Gastroesophageal sphincter (tissue), 4 donors: ENCODE results near the gene TTC39B. TPM values are rescaled to one million over a fixed set of nuclear protein-coding genes. Genes with fewer than 3 reads are reported as not detected.
A peak's percentile ranks its signal among the peaks of the same experiment; 100 is the strongest.

ENCODE experiments used
- ATAC-seq: fragments of 150-250 bp; one replicate; pipeline ENCODE4 v1.9.1; 2016; ENCODE audit warnings: mild to moderate bottlenecking, moderate library complexity
- H3K27ac ChIP-seq, 4 donors: fragments of 200-600 bp; sonication (generic) in 3 of 4; 1 replicate in 3 of 4; 2 replicates in 1 of 4; pipeline ENCODE4 v1.5.1; 2016 to 2019
- H3K27me3 ChIP-seq: fragments of 200-600 bp; sonication (generic); one replicate; pipeline ENCODE4 v1.5.1; 2019
- H3K36me3 ChIP-seq, 2 donors: fragments of 200-600 bp; sonication (generic); one replicate each; pipeline ENCODE4 v1.5.1; 2019; ENCODE audit warnings: control low read depth in 1 of 2
- H3K4me1 ChIP-seq, 3 donors: fragments of 200-600 bp; sonication (generic); 1 replicate in 2 of 3; 2 replicates in 1 of 3; pipeline ENCODE4 v1.5.1; 2016 to 2019; ENCODE audit warnings: control low read depth in 2 of 3
- H3K4me3 ChIP-seq, 2 donors: fragments of 200-600 bp; sonication (generic); one replicate each; pipeline ENCODE4 v1.5.1; 2019; ENCODE audit warnings: mild to moderate bottlenecking in 1 of 2, moderate library complexity in 1 of 2
- H3K9me3 ChIP-seq, 3 donors: fragments of 200-600 bp; sonication (generic); one replicate each; pipeline ENCODE4 v1.5.1; 2017 to 2019; ENCODE audit warnings: control low read depth in 2 of 3
- CTCF ChIP-seq, 4 experiments: fragments of 200-600 bp in 2 of 4; fragments of 450-650 bp in 2 of 4; sonication (generic) in 1 of 4; IDR thresholded peaks; one replicate each; pipeline ENCODE4 v1.5.1; 2017 to 2019; ENCODE audit warnings: antibody characterized with exemption in 4 of 4, mild to moderate bottlenecking in 2 of 4, moderate library complexity in 2 of 4
- EP300 ChIP-seq: sonication (generic); formaldehyde crosslinking; IDR thresholded peaks from one replicate; pipeline ENCODE4 v1.6.1; 2017; ENCODE audit warnings: antibody characterized with exemption, mild to moderate bottlenecking
- POLR2A ChIP-seq, 2 donors: fragments of 450-650 bp; IDR thresholded peaks; one replicate each; pipeline ENCODE4 v1.6.1; 2017; ENCODE audit warnings: antibody characterized with exemption in 2 of 2, mild to moderate bottlenecking in 2 of 2, moderate library complexity in 1 of 2
- POLR2AphosphoS5 ChIP-seq: sonication (generic); formaldehyde crosslinking; IDR thresholded peaks from one replicate; pipeline ENCODE4 v1.6.1; 2017; ENCODE audit warnings: antibody characterized with exemption
- WGBS, 2 donors: methylation state at CpG; one replicate each; pipeline ENCODE4 v1.1.5; 2018; ENCODE audit warnings: low coverage in 1 of 2; 5-methylcytosine and 5-hydroxymethylcytosine counted together
- total RNA-seq, 4 donors: library from RNA; depleted of rRNA; stranded (reverse); fragments of >200 nt; gene quantifications; one replicate each; pipeline ENCODE4 v1.1.0, GENCODE V29; 2016

Gene TTC39B
- total RNA-seq, 4 donors from 2014 or later, result 9.0 to 15.4 (median 11.8) TPM

GRCh38 chr9:15244001-15244441 is 63.0 kb downstream of the TTC39B start:
- Histone ChIP-seq H3K36me3 (no peaks in the 10 kb centered on the region), H3K4me1 (peaks cover 0 to 27% (median 7%) of the 10 kb centered on the region in 3 donors), H3K4me3 (no peak overlapping the region), H3K27me3 (no peaks in the 10 kb centered on the region), H3K27ac (no peak overlapping the region), H3K9me3 (no peaks in the 10 kb centered on the region)
- WGBS, 2 donors, result 74 to 83% methylated on average over 1 to 4 of the region's 4 CpGs
- TF ChIP-seq CTCF (IDR thresholded peaks at IDR 0.05) (no peak), POLR2AphosphoS5 (no peak), POLR2A (IDR thresholded peaks at IDR 0.05) (no peak), EP300 (no peak)
- no peak for ATAC-seq

- Histone ChIP-seq H3K9me3 (peaks cover 0 to under 1% (median 0%) of the 10 kb centered on the region in 3 donors), H3K4me3 (no peak overlapping the region), H3K27ac (no peak overlapping the region), H3K4me1 (peaks cover 0 to 17% (median 4%) of the 10 kb centered on the region in 3 donors), H3K36me3 (no peaks in the 10 kb centered on the region), H3K27me3 (no peaks in the 10 kb centered on the region)
- peak; percentile 22 for ATAC-seq
- TF ChIP-seq POLR2AphosphoS5 (no peak), CTCF (IDR thresholded peaks at IDR 0.05) (no peak), EP300 (no peak), POLR2A (IDR thresholded peaks at IDR 0.05) (no peak)
- WGBS, 2 donors, result 100% methylated on average over 1 of the region's 1 CpG
Measured at GRCh38 chr9:15243081-15243480, 63.9 kb downstream of the TTC39B start.

DNA sequence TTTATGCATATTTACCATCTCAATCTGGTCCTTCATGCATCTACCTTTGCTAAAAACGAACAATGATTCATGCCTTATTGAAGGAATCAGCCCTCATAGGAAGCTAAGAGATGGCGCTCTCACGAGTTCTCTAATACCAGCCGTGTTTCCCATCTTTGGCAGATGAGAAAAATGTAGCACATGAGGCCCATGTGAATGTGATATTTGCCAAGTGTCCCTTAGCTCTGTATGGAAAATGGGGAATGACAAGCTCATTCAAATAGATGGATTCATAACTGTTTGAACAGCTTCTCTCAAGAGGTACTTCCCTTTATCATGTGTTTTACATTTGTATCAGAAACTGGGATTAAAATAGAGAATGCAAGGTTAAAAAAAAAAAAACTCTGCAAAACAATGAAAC is 66.1 kb downstream of the TTC39B start:
- no peak for ATAC-seq

GRCh38 chr9:15239816-15240215 is 67.2 kb downstream of the TTC39B start:
- no peaks in the 10 kb centered on the region for H3K27me3 ChIP-seq
- peak overlapping the region; percentile 13 to 46 (median 25) for H3K27ac ChIP-seq
- peaks cover 0 to 2% (median 0%) of the 10 kb centered on the region in 3 donors for H3K9me3 ChIP-seq
- ATAC-seq, result peak; percentile 78
- H3K4me3 ChIP-seq, result no peak overlapping the region
- H3K36me3 ChIP-seq, result no peaks in the 10 kb centered on the region
- WGBS, 2 donors, result 58 to 75% methylated on average over 2 of the region's 2 CpGs
- peaks cover 0 to 15% (median 4%) of the 10 kb centered on the region in 3 donors for H3K4me1 ChIP-seq
- TF ChIP-seq CTCF (IDR thresholded peaks at IDR 0.05) (no peak), POLR2AphosphoS5 (no peak), POLR2A (IDR thresholded peaks at IDR 0.05) (no peak), EP300 (no peak)

More for the DNA sequence above, 66.1 kb downstream of the TTC39B start:
- Histone ChIP-seq H3K4me3 (no peak overlapping the region), H3K4me1 (peaks cover 0 to 15% (median 4%) of the 10 kb centered on the region in 3 donors), H3K9me3 (peaks cover 0 to 2% (median 0%) of the 10 kb centered on the region in 3 donors), H3K27ac (no peak overlapping the region), H3K36me3 (no peaks in the 10 kb centered on the region), H3K27me3 (no peaks in the 10 kb centered on the region)
- no peak for TF ChIP-seq POLR2A (IDR thresholded peaks at IDR 0.05)
- TF ChIP-seq EP300, result no peak
- no peak for TF ChIP-seq POLR2AphosphoS5
- no peak for TF ChIP-seq CTCF (IDR thresholded peaks at IDR 0.05)
- 87 to 91% methylated on average over 4 of the region's 4 CpGs for WGBS, 2 donors

- ATAC-seq, result no peak
- TF ChIP-seq EP300 (no peak), POLR2AphosphoS5 (no peak), CTCF (IDR thresholded peaks at IDR 0.05) (no peak), POLR2A (IDR thresholded peaks at IDR 0.05) (no peak)
- 89 to 94% methylated on average over 4 to 5 of the region's 5 CpGs for WGBS, 2 donors
- H3K27ac ChIP-seq, result no peak overlapping the region
- peaks cover 0 to 2% (median 0%) of the 10 kb centered on the region in 3 donors for H3K9me3 ChIP-seq
- no peaks in the 10 kb centered on the region for H3K27me3 ChIP-seq
- peaks cover 0 to 10% (median 0%) of the 10 kb centered on the region in 3 donors for H3K4me1 ChIP-seq
- H3K4me3 ChIP-seq, result no peak overlapping the region
- H3K36me3 ChIP-seq, result no peaks in the 10 kb centered on the region
Measured at GRCh38 chr9:15238646-15239045, 68.4 kb downstream of the TTC39B start.
